NCI-H748 (cell line): ENCODE results near the gene PNPLA7.
"Not testable (repeated sequence)": the region's sequence is repeated elsewhere in the genome, so short reads cannot be mapped to it uniquely, and the experiment has no call there.

Experiments used
- DNase-seq: peaks from one replicate; lab custom pipeline; 2025; ENCODE audit not compliant: unreplicated experiment; lab: John Stamatoyannopoulos, UW

The PNPLA7 gene

GRCh38 chr9:137550231-137550621 lies at the start of gene PNPLA7:
PNPLA7 (minus strand) TSS chr9:137550402; CDS start chr9:137550197, 205 bp downstream.
- DNase-seq = peak; percentile 87

GRCh38 chr9:137598943-137599342 lies 48.7 kb upstream of the PNPLA7 start:
- no peak for DNase-seq

- DNase-seq = not testable (repeated sequence)
Measured at GRCh38 chr9:137596577-137596976, 46.4 kb upstream of the PNPLA7 start.

- no peak for DNase-seq
Measured at GRCh38 chr9:137593176-137593575, 43.0 kb upstream of the PNPLA7 start.

- DNase-seq = no peak
Measured at GRCh38 chr9:137592767-137593166, 42.6 kb upstream of the PNPLA7 start.

GRCh38 chr9:137590469-137591383 lies 40.5 kb upstream of the PNPLA7 start, which contains the start of gene ZMYND19:
ZMYND19 (minus strand) TSS chr9:137590512; CDS start chr9:137590263, 249 bp downstream.
- DNase-seq = peak; percentile 90

GRCh38 chr9:137590123-137590468 lies 39.9 kb upstream of the PNPLA7 start:
- DNase-seq = peak; percentile 50

- peak; percentile 28 for DNase-seq
Measured at GRCh38 chr9:137589441-137590122, 39.4 kb upstream of the PNPLA7 start.

- no peak for DNase-seq
Measured at GRCh38 chr9:137588891-137589290, 38.7 kb upstream of the PNPLA7 start.

GRCh38 chr9:137588311-137588710 lies 38.1 kb upstream of the PNPLA7 start:
- DNase-seq = no peak

GRCh38 chr9:137586854-137587253 lies 36.7 kb upstream of the PNPLA7 start:
- no peak for DNase-seq

- DNase-seq = no peak
Measured at GRCh38 chr9:137583957-137584356, 33.8 kb upstream of the PNPLA7 start.

GRCh38 chr9:137583347-137583746 lies 33.1 kb upstream of the PNPLA7 start:
- no peak for DNase-seq

- no peak for DNase-seq
Measured at GRCh38 chr9:137582286-137582860, 32.2 kb upstream of the PNPLA7 start.

GRCh38 chr9:137581361-137582285 lies 31.4 kb upstream of the PNPLA7 start:
- no peak for DNase-seq

- no peak for DNase-seq
Measured at GRCh38 chr9:137580954-137581322, 30.7 kb upstream of the PNPLA7 start.

GRCh38 chr9:137580209-137580953 lies 30.2 kb upstream of the PNPLA7 start:
- peak; percentile 32 for DNase-seq

- DNase-seq = no peak
Measured at GRCh38 chr9:137579259-137579604, 29.0 kb upstream of the PNPLA7 start.

GRCh38 chr9:137578518-137579258 lies 28.5 kb upstream of the PNPLA7 start, which contains the start of gene DPH7:
DPH7 (minus strand) TSS chr9:137578925; CDS start chr9:137578777, 148 bp downstream.
- peak; percentile 95 for DNase-seq
